Central memory CD8-positive, alpha-beta T cell (primary cell): ENCODE data around the gene METTL6.

Experiments used
- ATAC-seq: fragments of 150-1000 bp; cut with Tn5 transposase; replicated peaks from 2 replicates; pipeline ENCODE4 v1.10.0; 2022; ENCODE audit warnings: mild to moderate bottlenecking, moderate FRiP score, moderate number of reproducible peaks; ENCODE audit not compliant: poor library complexity, severe bottlenecking; ENCODE audit errors: extremely low read depth
- DNase-seq, 2 donors: peaks; one replicate each; pipeline ENCODE4 v3.0.0; 2021; ENCODE audit warnings: low spot score in 2 of 2
- H3K27ac Mint-ChIP-seq: one replicate; pipeline ENCODE4 v1.8.0; 2022; ENCODE audit warnings: low read depth, mild to moderate bottlenecking, moderate library complexity, mixed read lengths
- H3K27me3 Mint-ChIP-seq: one replicate; pipeline ENCODE4 v1.8.0; 2022; ENCODE audit warnings: mixed read lengths
- H3K36me3 Mint-ChIP-seq: one replicate; pipeline ENCODE4 v1.8.0; 2022; ENCODE audit warnings: mild to moderate bottlenecking, moderate library complexity, mixed read lengths; ENCODE audit not compliant: insufficient read depth
- H3K4me1 Mint-ChIP-seq: one replicate; pipeline ENCODE4 v1.8.0; 2022; ENCODE audit warnings: mixed read lengths
- H3K4me3 Mint-ChIP-seq: one replicate; pipeline ENCODE4 v1.8.0; 2022; ENCODE audit warnings: mild to moderate bottlenecking, moderate library complexity, mixed read lengths
- H3K9me3 Mint-ChIP-seq: one replicate; pipeline ENCODE4 v1.8.0; 2022; ENCODE audit warnings: mixed read lengths

METTL6 gene

DNA sequence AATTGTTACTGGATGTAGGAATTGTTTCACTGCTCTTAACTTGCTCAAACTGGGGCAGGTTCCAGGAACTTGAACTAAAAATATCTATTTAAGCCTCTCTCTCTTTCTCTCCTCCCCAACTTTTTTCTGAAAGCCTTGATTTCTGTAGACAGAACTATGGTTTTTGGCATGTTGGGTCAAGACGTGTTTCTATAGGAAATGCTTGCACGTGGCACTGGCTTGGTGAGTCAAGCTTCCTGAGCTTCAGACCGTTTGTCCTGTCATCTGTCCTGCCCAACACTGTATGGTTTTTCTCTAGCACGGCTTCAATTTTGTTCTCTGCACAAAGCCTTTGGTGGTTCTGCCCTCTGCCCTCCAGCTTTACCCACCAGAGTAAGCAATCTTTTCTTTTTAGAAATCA, 13.5 kb upstream of the METTL6 start:
- peaks cover 61% of the 10 kb centered on the region for H3K36me3 Mint-ChIP-seq
- peak overlapping the region; percentile 75 for H3K27ac Mint-ChIP-seq
- ATAC-seq (no peak), DNase-seq (no peak)
- H3K27me3 Mint-ChIP-seq = no peaks in the 10 kb centered on the region
- H3K4me1 Mint-ChIP-seq = peaks cover 11% of the 10 kb centered on the region
- no peak overlapping the region for H3K4me3 Mint-ChIP-seq
- H3K9me3 Mint-ChIP-seq = no peaks in the 10 kb centered on the region

DNA sequence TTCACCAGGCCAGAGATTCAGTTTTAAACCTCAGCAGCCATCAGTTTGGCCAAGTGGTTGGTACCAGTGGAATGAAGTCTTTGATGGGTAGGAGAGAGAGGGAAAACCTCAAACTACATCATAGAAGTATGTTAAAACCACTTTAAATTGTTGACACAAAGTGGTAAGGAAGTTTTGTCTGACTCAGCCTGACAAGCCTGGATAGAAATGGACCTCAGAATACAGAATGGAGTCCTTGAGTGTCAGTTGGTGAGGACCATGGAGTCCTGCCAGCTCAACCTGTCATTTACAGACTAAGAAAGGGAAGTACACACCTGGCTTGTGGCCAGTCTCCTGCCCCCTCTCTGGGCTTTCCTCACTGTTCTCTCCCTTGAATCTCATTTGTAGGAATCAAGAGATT, 12.1 kb upstream of the METTL6 start:
- ATAC-seq = no peak

GRCh38 chr3:15438983-15439382, 11.6 kb upstream of the METTL6 start:
- DNase-seq (no peak), ATAC-seq (no peak)
- no peak overlapping the region for H3K27ac Mint-ChIP-seq
- peaks cover 74% of the 10 kb centered on the region for H3K36me3 Mint-ChIP-seq
- no peak overlapping the region for H3K4me3 Mint-ChIP-seq
- H3K9me3 Mint-ChIP-seq = no peaks in the 10 kb centered on the region
- H3K4me1 Mint-ChIP-seq = peaks cover 16% of the 10 kb centered on the region
- H3K27me3 Mint-ChIP-seq = no peaks in the 10 kb centered on the region

More for the DNA sequence above, 12.1 kb upstream of the METTL6 start:
- Mint-ChIP-seq H3K27me3 (no peaks in the 10 kb centered on the region), H3K36me3 (peaks cover 69% of the 10 kb centered on the region), H3K27ac (no peak overlapping the region), H3K9me3 (no peaks in the 10 kb centered on the region), H3K4me1 (peaks cover 15% of the 10 kb centered on the region), H3K4me3 (no peak overlapping the region)
- DNase-seq = no peak

GRCh38 chr3:15436246-15436645, 8.9 kb upstream of the METTL6 start:
- no peak overlapping the region for H3K4me3 Mint-ChIP-seq
- peaks cover 16% of the 10 kb centered on the region for H3K4me1 Mint-ChIP-seq
- ATAC-seq = no peak
- no peak for DNase-seq
- H3K9me3 Mint-ChIP-seq = no peaks in the 10 kb centered on the region
- no peaks in the 10 kb centered on the region for H3K27me3 Mint-ChIP-seq
- H3K36me3 Mint-ChIP-seq = peaks cover 76% of the 10 kb centered on the region
- no peak overlapping the region for H3K27ac Mint-ChIP-seq

DNA sequence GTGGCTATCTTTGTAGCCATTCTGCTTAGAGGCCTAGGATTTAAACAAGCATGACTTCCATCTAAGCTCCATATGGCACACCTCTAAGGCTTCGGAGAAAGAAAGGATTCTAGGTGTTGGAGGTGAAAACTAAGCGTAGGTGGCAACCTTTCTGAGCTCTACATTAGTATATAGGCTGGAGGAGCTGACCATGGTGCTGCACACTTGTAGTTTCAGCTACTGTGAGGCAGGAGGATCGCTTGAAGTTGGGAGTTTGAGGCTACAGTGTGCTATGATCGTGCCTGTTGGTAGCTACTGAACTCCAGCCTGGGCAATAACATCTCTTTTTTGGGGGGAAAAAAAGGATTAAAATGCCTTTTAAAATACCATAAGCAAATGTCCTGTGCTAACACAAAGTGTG, 7.4 kb upstream of the METTL6 start:
- ATAC-seq (no peak), DNase-seq (no peak)
- no peaks in the 10 kb centered on the region for H3K9me3 Mint-ChIP-seq
- no peak overlapping the region for H3K4me3 Mint-ChIP-seq
- H3K36me3 Mint-ChIP-seq = peaks cover 66% of the 10 kb centered on the region
- peaks cover 20% of the 10 kb centered on the region for H3K4me1 Mint-ChIP-seq
- H3K27me3 Mint-ChIP-seq = no peaks in the 10 kb centered on the region
- no peak overlapping the region for H3K27ac Mint-ChIP-seq

- ATAC-seq (no peak), DNase-seq (no peak)
- no peaks in the 10 kb centered on the region for H3K9me3 Mint-ChIP-seq
- H3K4me1 Mint-ChIP-seq = peaks cover 26% of the 10 kb centered on the region
- H3K4me3 Mint-ChIP-seq = no peak overlapping the region
- peaks cover 58% of the 10 kb centered on the region for H3K36me3 Mint-ChIP-seq
- H3K27me3 Mint-ChIP-seq = no peaks in the 10 kb centered on the region
- no peak overlapping the region for H3K27ac Mint-ChIP-seq
Measured at GRCh38 chr3:15433531-15433930, 6.2 kb upstream of the METTL6 start.

GRCh38 chr3:15431256-15431837, 4.0 kb upstream of the METTL6 start:
- DNase-seq = no peak
- Mint-ChIP-seq H3K9me3 (no peaks in the 10 kb centered on the region), H3K27me3 (no peaks in the 10 kb centered on the region), H3K4me3 (no peak overlapping the region), H3K36me3 (peaks cover 52% of the 10 kb centered on the region), H3K27ac (peak overlapping the region; percentile 18), H3K4me1 (peaks cover 42% of the 10 kb centered on the region)
- no peak for ATAC-seq

DNA sequence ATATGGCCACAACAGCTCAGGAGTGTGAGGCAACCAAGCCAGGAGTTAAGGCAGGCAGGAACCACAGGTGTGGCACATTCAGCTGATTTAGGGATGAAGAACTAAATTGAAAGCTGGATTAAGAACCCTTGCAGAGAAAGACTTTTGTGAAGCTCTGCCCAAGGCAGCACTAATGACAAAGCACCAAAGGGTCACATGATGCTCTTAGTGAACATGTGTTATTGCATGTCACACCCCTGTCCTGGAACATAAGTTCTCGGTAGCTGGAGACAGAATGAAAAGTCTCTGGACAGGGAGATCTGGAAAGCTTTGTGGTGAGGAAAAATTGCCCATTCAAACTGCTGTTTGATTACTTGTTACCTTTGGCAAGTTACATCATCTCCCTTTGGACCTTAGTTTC, 3.3 kb upstream of the METTL6 start:
- Mint-ChIP-seq H3K27me3 (no peaks in the 10 kb centered on the region), H3K4me3 (no peak overlapping the region), H3K36me3 (peaks cover 45% of the 10 kb centered on the region), H3K4me1 (peaks cover 44% of the 10 kb centered on the region), H3K27ac (no peak overlapping the region), H3K9me3 (no peaks in the 10 kb centered on the region)
- ATAC-seq (no peak), DNase-seq (no peak)

- H3K36me3 Mint-ChIP-seq = peaks cover 32% of the 10 kb centered on the region
- H3K4me3 Mint-ChIP-seq = peak overlapping the region; percentile 91
- no peak for DNase-seq
- no peaks in the 10 kb centered on the region for H3K27me3 Mint-ChIP-seq
- H3K27ac Mint-ChIP-seq = peak overlapping the region; percentile 95
- no peaks in the 10 kb centered on the region for H3K9me3 Mint-ChIP-seq
- no peak for ATAC-seq
- peaks cover 46% of the 10 kb centered on the region for H3K4me1 Mint-ChIP-seq
Measured at GRCh38 chr3:15429080-15429479, 1.7 kb upstream of the METTL6 start.

- Mint-ChIP-seq H3K27ac (peak overlapping the region; percentile 95), H3K36me3 (peaks cover 30% of the 10 kb centered on the region), H3K4me1 (peaks cover 46% of the 10 kb centered on the region), H3K4me3 (peak overlapping the region; percentile 91), H3K9me3 (no peaks in the 10 kb centered on the region), H3K27me3 (no peaks in the 10 kb centered on the region)
- DNase-seq = no peak
- ATAC-seq = peak; percentile 22
Measured at GRCh38 chr3:15428539-15428938, 1.2 kb upstream of the METTL6 start.

DNA sequence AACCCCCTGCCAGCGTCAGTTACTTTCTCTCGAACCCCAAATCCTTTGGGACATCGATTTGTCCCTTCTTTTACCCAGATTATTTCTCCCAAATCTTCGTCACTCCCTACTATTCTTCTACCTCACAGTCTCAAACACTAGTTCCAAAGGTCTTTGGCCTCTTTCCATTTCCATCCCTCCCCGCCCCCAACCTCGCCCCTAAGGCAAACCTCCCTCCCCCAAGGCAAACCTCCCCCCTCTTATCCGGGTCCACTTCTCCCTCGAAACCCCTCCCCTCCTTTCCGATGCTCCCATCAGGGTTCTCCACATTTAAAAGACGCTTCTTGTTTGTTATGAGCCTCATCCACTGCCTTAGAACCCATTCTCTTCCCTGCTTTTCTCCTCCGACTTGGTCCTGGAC, 637 bp upstream of the METTL6 start:
- no peaks in the 10 kb centered on the region for H3K27me3 Mint-ChIP-seq
- peaks cover 29% of the 10 kb centered on the region for H3K36me3 Mint-ChIP-seq
- H3K4me3 Mint-ChIP-seq = peak overlapping the region; percentile 91
- H3K4me1 Mint-ChIP-seq = peaks cover 46% of the 10 kb centered on the region
- ATAC-seq (no peak), DNase-seq (no peak)
- H3K9me3 Mint-ChIP-seq = no peaks in the 10 kb centered on the region
- H3K27ac Mint-ChIP-seq = peak overlapping the region; percentile 95

DNA sequence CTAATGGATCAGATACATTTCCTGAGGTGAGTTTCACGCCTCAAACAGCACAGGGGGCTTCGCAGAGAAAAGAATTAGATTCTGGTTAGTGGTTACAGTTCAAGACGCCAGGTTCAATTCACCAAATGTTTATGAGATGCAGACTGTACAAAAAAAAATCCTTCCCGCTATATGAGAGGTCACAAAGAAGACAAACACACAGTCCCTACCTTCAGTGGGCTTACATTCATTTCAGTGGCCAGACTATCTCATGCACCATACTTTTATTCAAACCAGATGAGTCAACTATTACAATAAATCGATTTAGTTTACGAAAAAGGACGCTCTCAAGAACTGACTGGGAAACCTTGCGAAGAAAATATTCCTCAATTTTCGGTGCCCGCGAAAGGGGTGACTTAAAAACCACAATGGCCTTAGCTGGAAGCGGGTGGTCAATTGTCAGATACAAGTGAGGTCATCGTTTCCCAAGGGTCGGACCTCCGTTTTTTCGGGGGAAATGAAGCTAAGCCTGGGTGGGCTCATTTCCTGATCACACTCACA, 695 bp downstream of the METTL6 start:
- no peak for ATAC-seq
- peaks cover 46% of the 10 kb centered on the region for H3K4me1 Mint-ChIP-seq
- peaks cover 29% of the 10 kb centered on the region for H3K36me3 Mint-ChIP-seq

DNA sequence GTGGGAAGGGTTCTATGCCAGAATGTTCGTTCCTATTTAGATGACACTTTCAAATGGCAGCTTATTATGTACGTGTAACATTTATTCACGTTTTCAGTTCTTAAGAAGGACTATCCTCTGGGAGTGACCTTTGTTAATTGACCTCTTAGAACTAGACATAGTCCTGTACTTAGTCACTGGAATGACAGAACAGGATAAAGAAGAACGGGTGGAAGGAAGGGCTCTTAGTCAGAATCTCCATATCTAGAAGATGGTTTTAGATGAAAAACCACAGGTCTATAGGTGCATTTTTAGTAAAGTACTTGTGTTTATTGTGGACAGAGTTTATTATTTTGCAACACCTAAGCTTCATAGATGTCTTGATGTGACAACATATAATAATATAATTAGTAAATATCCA, 6.5 kb downstream of the METTL6 start:
- Mint-ChIP-seq H3K9me3 (no peaks in the 10 kb centered on the region), H3K4me3 (no peak overlapping the region), H3K36me3 (peaks cover 15% of the 10 kb centered on the region), H3K4me1 (peaks cover 13% of the 10 kb centered on the region), H3K27ac (no peak overlapping the region), H3K27me3 (no peaks in the 10 kb centered on the region)
- ATAC-seq = no peak
- DNase-seq = no peak

More for the DNA sequence above, 695 bp downstream of the METTL6 start:
- Mint-ChIP-seq H3K27me3 (no peaks in the 10 kb centered on the region), H3K4me3 (peak overlapping the region; percentile 91), H3K27ac (peak overlapping the region; percentile 95), H3K9me3 (no peaks in the 10 kb centered on the region)
- no peak for DNase-seq
